Measurements from ENCODE around the gene RPS6KA6. TPM values are rescaled to one million over a fixed set of nuclear protein-coding genes. Genes with fewer than 3 reads are reported as not detected.
"Not testable (repeated sequence)": the region's sequence is repeated elsewhere in the genome, so short reads cannot be mapped to it uniquely, and the experiment has no call there.

Gene RPS6KA6
- total RNA-seq, 1 experiment from 2014 or later: 7.7 TPM

- no peaks in the 10 kb centered on the region for H3K9me3 ChIP-seq (replicated peaks)
- no peaks in the 10 kb centered on the region for H3K36me3 ChIP-seq
- H3K4me1 ChIP-seq: no peaks in the 10 kb centered on the region
- DNase-seq: no peak
- H3K27ac ChIP-seq: no peak overlapping the region
- no peaks in the 10 kb centered on the region for H3K27me3 ChIP-seq
- no peak overlapping the region for H3K4me3 ChIP-seq
Observed at GRCh38 chrX:84144991-84145390, 43.0 kb downstream of the RPS6KA6 start.

GRCh38 chrX:84144281-84144680 lies 43.7 kb downstream of the RPS6KA6 start:
- no peaks in the 10 kb centered on the region for H3K27me3 ChIP-seq
- no peaks in the 10 kb centered on the region for H3K36me3 ChIP-seq
- no peak for DNase-seq
- no peak overlapping the region for H3K4me3 ChIP-seq
- H3K4me1 ChIP-seq: no peaks in the 10 kb centered on the region
- no peak overlapping the region for H3K27ac ChIP-seq
- H3K9me3 ChIP-seq (replicated peaks): no peaks in the 10 kb centered on the region

- Histone ChIP-seq H3K4me3 (no peak overlapping the region), H3K4me1 (no peaks in the 10 kb centered on the region), H3K36me3 (no peaks in the 10 kb centered on the region), H3K9me3 (replicated peaks) (no peaks in the 10 kb centered on the region), H3K27me3 (no peaks in the 10 kb centered on the region), H3K27ac (no peak overlapping the region)
- no peak for DNase-seq
Observed at GRCh38 chrX:84133023-84133422, 55.0 kb downstream of the RPS6KA6 start.

GRCh38 chrX:84123585-84123984 lies 64.4 kb downstream of the RPS6KA6 start:
- no peak overlapping the region for H3K4me3 ChIP-seq
- H3K27me3 ChIP-seq: no peaks in the 10 kb centered on the region
- no peak for DNase-seq
- no peaks in the 10 kb centered on the region for H3K9me3 ChIP-seq (replicated peaks)
- no peaks in the 10 kb centered on the region for H3K4me1 ChIP-seq
- H3K36me3 ChIP-seq: no peaks in the 10 kb centered on the region
- no peak overlapping the region for H3K27ac ChIP-seq

GRCh38 chrX:84118769-84119168 lies 69.2 kb downstream of the RPS6KA6 start:
- Histone ChIP-seq H3K27ac (no peak overlapping the region), H3K9me3 (replicated peaks) (no peaks in the 10 kb centered on the region), H3K4me3 (no peak overlapping the region), H3K4me1 (no peaks in the 10 kb centered on the region), H3K36me3 (no peaks in the 10 kb centered on the region), H3K27me3 (no peaks in the 10 kb centered on the region)
- DNase-seq: no peak

GRCh38 chrX:84118315-84118714 lies 69.7 kb downstream of the RPS6KA6 start:
- H3K27me3 ChIP-seq: no peaks in the 10 kb centered on the region
- no peak for DNase-seq
- H3K27ac ChIP-seq: no peak overlapping the region
- no peaks in the 10 kb centered on the region for H3K36me3 ChIP-seq
- no peaks in the 10 kb centered on the region for H3K9me3 ChIP-seq (replicated peaks)
- H3K4me1 ChIP-seq: no peaks in the 10 kb centered on the region
- no peak overlapping the region for H3K4me3 ChIP-seq

- no peaks in the 10 kb centered on the region for H3K4me1 ChIP-seq
- H3K9me3 ChIP-seq (replicated peaks): no peaks in the 10 kb centered on the region
- H3K27ac ChIP-seq: no peak overlapping the region
- no peak overlapping the region for H3K4me3 ChIP-seq
- H3K27me3 ChIP-seq: no peaks in the 10 kb centered on the region
- H3K36me3 ChIP-seq: no peaks in the 10 kb centered on the region
- no peak for DNase-seq
Observed at GRCh38 chrX:84108584-84108983, 79.4 kb downstream of the RPS6KA6 start.

GRCh38 chrX:84099120-84099519 lies 88.9 kb downstream of the RPS6KA6 start:
- H3K27ac ChIP-seq: no peak overlapping the region
- no peak overlapping the region for H3K4me3 ChIP-seq
- H3K4me1 ChIP-seq: no peaks in the 10 kb centered on the region
- no peaks in the 10 kb centered on the region for H3K36me3 ChIP-seq
- DNase-seq: no peak
- H3K27me3 ChIP-seq: no peaks in the 10 kb centered on the region
- H3K9me3 ChIP-seq (replicated peaks): no peaks in the 10 kb centered on the region

GRCh38 chrX:84079479-84080197 lies 108.4 kb downstream of the RPS6KA6 start:
- H3K36me3 ChIP-seq; H3K27me3 ChIP-seq; H3K27ac ChIP-seq; H3K9me3 ChIP-seq (replicated peaks); DNase-seq; H3K4me1 ChIP-seq; H3K4me3 ChIP-seq: not testable (repeated sequence)

GRCh38 chrX:84078991-84079390 lies 109.0 kb downstream of the RPS6KA6 start:
- Histone ChIP-seq H3K4me1 (no peaks in the 10 kb centered on the region), H3K9me3 (replicated peaks) (no peaks in the 10 kb centered on the region), H3K27ac (no peak overlapping the region), H3K36me3 (no peaks in the 10 kb centered on the region), H3K27me3 (no peaks in the 10 kb centered on the region), H3K4me3 (no peak overlapping the region)
- no peak for DNase-seq

GRCh38 chrX:84064814-84065213 lies 123.2 kb downstream of the RPS6KA6 start:
- no peaks in the 10 kb centered on the region for H3K4me1 ChIP-seq
- no peak overlapping the region for H3K27ac ChIP-seq
- H3K4me3 ChIP-seq: no peak overlapping the region
- H3K27me3 ChIP-seq: no peaks in the 10 kb centered on the region
- H3K9me3 ChIP-seq (replicated peaks): no peaks in the 10 kb centered on the region
- DNase-seq: no peak
- no peaks in the 10 kb centered on the region for H3K36me3 ChIP-seq

GRCh38 chrX:84064164-84064563 lies 123.8 kb downstream of the RPS6KA6 start:
- H3K36me3 ChIP-seq: no peaks in the 10 kb centered on the region
- no peak for DNase-seq
- H3K27me3 ChIP-seq: no peaks in the 10 kb centered on the region
- H3K4me3 ChIP-seq: no peak overlapping the region
- no peak overlapping the region for H3K27ac ChIP-seq
- H3K4me1 ChIP-seq: no peaks in the 10 kb centered on the region
- H3K9me3 ChIP-seq (replicated peaks): no peaks in the 10 kb centered on the region

GRCh38 chrX:84047339-84047738 lies 140.7 kb downstream of the RPS6KA6 start:
- Histone ChIP-seq H3K27ac (peak overlapping the region; percentile 40; the same call in 1 of the 2 replicates), H3K9me3 (replicated peaks) (no peaks in the 10 kb centered on the region), H3K4me1 (peaks cover 7% of the 10 kb centered on the region), H3K4me3 (no peak overlapping the region), H3K27me3 (no peaks in the 10 kb centered on the region), H3K36me3 (no peaks in the 10 kb centered on the region)
- peak; percentile 59 to 70 for DNase-seq

- Histone ChIP-seq H3K36me3 (no peaks in the 10 kb centered on the region), H3K9me3 (replicated peaks) (no peaks in the 10 kb centered on the region), H3K4me3 (no peak overlapping the region), H3K27me3 (no peaks in the 10 kb centered on the region), H3K27ac (no peak overlapping the region), H3K4me1 (peaks cover 7% of the 10 kb centered on the region)
- peak; percentile 5 to 61 for DNase-seq
Observed at GRCh38 chrX:84046403-84046984, 141.5 kb downstream of the RPS6KA6 start.

GRCh38 chrX:84044051-84044450 lies 143.9 kb downstream of the RPS6KA6 start:
- H3K4me1 ChIP-seq: peaks cover 7% of the 10 kb centered on the region
- no peak overlapping the region for H3K27ac ChIP-seq
- no peak for DNase-seq
- H3K27me3 ChIP-seq: no peaks in the 10 kb centered on the region
- no peak overlapping the region for H3K4me3 ChIP-seq
- H3K36me3 ChIP-seq: no peaks in the 10 kb centered on the region
- no peaks in the 10 kb centered on the region for H3K9me3 ChIP-seq (replicated peaks)

Data from SJCRH30 (cell line).